CD4-positive, CD25-positive, alpha-beta regulatory T cell (primary cell): ENCODE data around the gene FGFR3. TPM values are rescaled to one million over a fixed set of nuclear protein-coding genes. Genes with fewer than 3 reads are reported as not detected.

Source experiments
- ATAC-seq, 2 donors: fragments of 150-1000 bp; cut with Tn5 transposase; one replicate each; pipeline ENCODE4 v1.10.0; 2021; ENCODE audit warnings: low read depth in 2 of 2, moderate number of reproducible peaks in 2 of 2, moderate library complexity in 1 of 2
- DNase-seq, 3 donors: peaks; one replicate each; pipeline versions ENCODE4 v3.0.0 to v3.0.0-alpha.2; 2012 to 2022; ENCODE audit warnings: mixed read lengths in 1 of 3
- H3K27ac ChIP-seq: one replicate; pipeline ENCODE4 v1.7.0; 2013; ENCODE audit warnings: mild to moderate bottlenecking, low read length; ENCODE audit not compliant: insufficient read depth, poor library complexity, severe bottlenecking
- H3K27me3 ChIP-seq: one replicate; pipeline ENCODE4 v1.7.0; 2013; ENCODE audit warnings: low read length; ENCODE audit not compliant: control insufficient read depth, insufficient read depth
- H3K36me3 ChIP-seq: one replicate; pipeline ENCODE4 v1.7.0; 2013; ENCODE audit warnings: mild to moderate bottlenecking, low read length, moderate library complexity; ENCODE audit not compliant: control insufficient read depth, insufficient read depth
- H3K4me1 ChIP-seq: 2 replicates; pipeline ENCODE4 v1.7.0; 2013; ENCODE audit warnings: mild to moderate bottlenecking, low read length; ENCODE audit not compliant: insufficient read depth, control insufficient read depth, poor library complexity, severe bottlenecking
- H3K4me3 ChIP-seq: one replicate; pipeline ENCODE4 v1.7.0; 2013; ENCODE audit warnings: low read depth, mild to moderate bottlenecking, low read length, moderate library complexity
- H3K9me3 ChIP-seq, 2 experiments: 1 replicate in 1 of 2; 2 replicates in 1 of 2; pipeline ENCODE4 v1.7.0; 2013; ENCODE audit warnings: low read length in 2 of 2, mild to moderate bottlenecking in 1 of 2, moderate library complexity in 1 of 2; ENCODE audit not compliant: control insufficient read depth in 2 of 2
- H3K27ac Mint-ChIP-seq, 3 donors: one replicate each; pipeline ENCODE4 v1.8.0; 2020 to 2022; ENCODE audit warnings: mild to moderate bottlenecking in 3 of 3, mixed read lengths in 3 of 3, moderate library complexity in 2 of 3
- H3K27me3 Mint-ChIP-seq: one replicate; pipeline ENCODE4 v1.8.0; 2022; ENCODE audit warnings: mild to moderate bottlenecking, mixed read lengths
- H3K36me3 Mint-ChIP-seq: one replicate; pipeline ENCODE4 v1.8.0; 2020; ENCODE audit warnings: mixed read lengths
- H3K4me1 Mint-ChIP-seq, 4 donors: one replicate each; pipeline ENCODE4 v1.8.0; 2020 to 2022; ENCODE audit warnings: mixed read lengths in 4 of 4, mild to moderate bottlenecking in 1 of 4
- H3K4me3 Mint-ChIP-seq, 4 donors: one replicate each; pipeline ENCODE4 v1.8.0; 2020 to 2022; ENCODE audit warnings: mild to moderate bottlenecking in 4 of 4, mixed read lengths in 4 of 4, moderate library complexity in 3 of 4
- H3K9me3 Mint-ChIP-seq, 7 donors: one replicate each; pipeline ENCODE4 v1.8.0; 2020 to 2022; ENCODE audit warnings: mixed read lengths in 7 of 7, mild to moderate bottlenecking in 3 of 7, moderate library complexity in 2 of 7
- polyA plus RNA-seq, 4 donors: library from polyadenylated mRNA; unstranded; fragments of 300-500 nt; fragmentation: Illumina TruSeq; gene quantifications; one replicate each; pipeline ENCODE4 v1.2.3, GENCODE V29; 2021
- total RNA-seq: library from RNA; stranded (reverse); gene quantifications from one replicate; pipeline ENCODE4 v1.2.3, GENCODE V29; 2022

Gene FGFR3
- total and polyA plus RNA-seq, 5 donors from 2014 or later, result 0.25 TPM; not detected in 4

- H3K4me3 Mint-ChIP-seq, result no peak overlapping the region
- DNase-seq (no peak), ATAC-seq (no peak)
- H3K27me3 Mint-ChIP-seq, result no peaks in the 10 kb centered on the region
- Histone ChIP-seq H3K9me3 (no peaks in the 10 kb centered on the region), H3K4me3 (no peak overlapping the region), H3K36me3 (peaks cover 14% of the 10 kb centered on the region), H3K27me3 (no peaks in the 10 kb centered on the region), H3K27ac (no peak overlapping the region), H3K4me1 (no peaks in the 10 kb centered on the region)
- H3K9me3 Mint-ChIP-seq, result peaks cover 0 to 1% (median 0%) of the 10 kb centered on the region in 7 donors
- no peak overlapping the region for H3K27ac Mint-ChIP-seq
- H3K36me3 Mint-ChIP-seq, result peaks cover 6% of the 10 kb centered on the region
- H3K4me1 Mint-ChIP-seq, result no peaks in the 10 kb centered on the region
These were observed 17.7 kb downstream of the FGFR3 start for GRCh38 chr4:1810765-1811164.

DNA sequence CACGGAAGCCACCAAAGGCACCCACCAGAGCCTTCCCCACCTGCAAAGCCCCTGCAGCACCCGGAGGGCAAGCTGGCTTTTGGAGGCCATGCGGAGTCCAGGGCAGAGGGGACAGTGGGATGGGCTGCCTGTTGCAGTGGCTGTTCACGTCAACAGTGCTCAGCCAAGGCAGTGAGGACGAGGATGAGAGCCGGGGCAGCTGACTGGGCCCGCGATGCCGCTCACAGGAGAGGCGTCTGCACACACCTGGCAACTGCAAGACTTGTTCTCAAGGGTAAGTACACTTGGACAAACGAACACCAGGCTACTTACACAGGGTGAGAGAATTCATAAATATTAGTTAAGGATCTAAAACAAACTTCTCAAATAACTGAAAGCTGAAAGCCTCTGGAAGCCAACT, 19.6 kb downstream of the FGFR3 start:
- Mint-ChIP-seq H3K27ac (no peak overlapping the region), H3K9me3 (peaks cover 0 to 1% (median 0%) of the 10 kb centered on the region in 7 donors), H3K4me1 (no peaks in the 10 kb centered on the region), H3K27me3 (no peaks in the 10 kb centered on the region), H3K4me3 (no peak overlapping the region), H3K36me3 (peaks cover 16% of the 10 kb centered on the region)
- no peak overlapping the region for H3K27ac ChIP-seq
- H3K9me3 ChIP-seq, result no peaks in the 10 kb centered on the region
- H3K27me3 ChIP-seq, result no peaks in the 10 kb centered on the region
- no peaks in the 10 kb centered on the region for H3K4me1 ChIP-seq
- no peak for ATAC-seq
- H3K36me3 ChIP-seq, result peaks cover 31% of the 10 kb centered on the region
- no peak for DNase-seq
- no peak overlapping the region for H3K4me3 ChIP-seq

DNA sequence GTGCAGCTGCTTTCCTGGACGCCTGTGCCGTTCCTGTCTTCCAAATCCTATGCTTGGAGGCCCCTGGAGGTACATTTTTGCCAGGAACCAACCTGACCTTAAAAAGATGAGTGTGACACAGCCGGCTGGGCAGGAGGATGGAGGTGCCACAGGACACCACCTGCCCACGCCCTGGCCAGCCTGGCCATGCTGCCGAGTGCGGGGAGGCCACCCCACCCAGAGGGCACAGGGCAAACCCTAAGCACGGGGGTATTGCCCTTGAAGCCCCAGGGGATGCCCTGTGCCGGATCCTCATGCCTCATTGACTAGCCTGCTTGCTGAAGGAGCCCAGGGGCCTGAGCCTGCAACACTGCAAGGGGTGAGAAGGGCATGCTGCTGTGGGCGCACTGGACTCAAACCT, 20.1 kb downstream of the FGFR3 start:
- DNase-seq (no peak), ATAC-seq (no peak)
- Mint-ChIP-seq H3K27ac (no peak overlapping the region), H3K27me3 (no peaks in the 10 kb centered on the region), H3K9me3 (peaks cover 0 to 1% (median 0%) of the 10 kb centered on the region in 7 donors), H3K4me3 (no peak overlapping the region), H3K4me1 (no peaks in the 10 kb centered on the region), H3K36me3 (peaks cover 16% of the 10 kb centered on the region)
- H3K9me3 ChIP-seq, result no peaks in the 10 kb centered on the region
- no peak overlapping the region for H3K27ac ChIP-seq
- no peaks in the 10 kb centered on the region for H3K4me1 ChIP-seq
- H3K36me3 ChIP-seq, result peaks cover 35% of the 10 kb centered on the region
- no peaks in the 10 kb centered on the region for H3K27me3 ChIP-seq
- H3K4me3 ChIP-seq, result no peak overlapping the region

DNA sequence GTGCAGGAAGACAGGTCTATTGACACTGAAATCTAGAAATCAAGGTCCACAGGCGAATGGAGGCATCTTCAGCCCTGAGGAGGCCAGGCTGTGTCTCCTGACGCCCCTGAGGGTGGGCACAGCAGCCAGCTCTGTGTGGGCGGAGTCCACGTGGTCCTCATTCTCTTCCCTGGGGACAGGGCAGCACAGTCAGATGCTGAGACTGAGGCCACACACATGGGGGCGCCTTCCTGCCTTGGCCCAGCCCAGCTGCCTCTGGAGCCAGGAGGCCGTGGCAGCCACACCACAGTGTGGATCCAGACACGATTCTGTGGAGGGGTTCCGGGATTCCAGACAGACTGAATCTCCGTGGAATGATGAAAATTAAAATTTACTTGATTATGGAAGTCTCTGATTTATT, 20.8 kb downstream of the FGFR3 start:
- no peaks in the 10 kb centered on the region for H3K27me3 Mint-ChIP-seq
- no peak for DNase-seq
- Histone ChIP-seq H3K36me3 (peaks cover 39% of the 10 kb centered on the region), H3K27ac (no peak overlapping the region), H3K4me3 (no peak overlapping the region), H3K27me3 (no peaks in the 10 kb centered on the region), H3K9me3 (no peaks in the 10 kb centered on the region), H3K4me1 (no peaks in the 10 kb centered on the region)
- H3K27ac Mint-ChIP-seq, result no peak overlapping the region
- peaks cover 16% of the 10 kb centered on the region for H3K36me3 Mint-ChIP-seq
- H3K4me1 Mint-ChIP-seq, result no peaks in the 10 kb centered on the region
- ATAC-seq, result no peak
- H3K4me3 Mint-ChIP-seq, result no peak overlapping the region
- H3K9me3 Mint-ChIP-seq, result peaks cover 0 to 1% (median 0%) of the 10 kb centered on the region in 7 donors

DNA sequence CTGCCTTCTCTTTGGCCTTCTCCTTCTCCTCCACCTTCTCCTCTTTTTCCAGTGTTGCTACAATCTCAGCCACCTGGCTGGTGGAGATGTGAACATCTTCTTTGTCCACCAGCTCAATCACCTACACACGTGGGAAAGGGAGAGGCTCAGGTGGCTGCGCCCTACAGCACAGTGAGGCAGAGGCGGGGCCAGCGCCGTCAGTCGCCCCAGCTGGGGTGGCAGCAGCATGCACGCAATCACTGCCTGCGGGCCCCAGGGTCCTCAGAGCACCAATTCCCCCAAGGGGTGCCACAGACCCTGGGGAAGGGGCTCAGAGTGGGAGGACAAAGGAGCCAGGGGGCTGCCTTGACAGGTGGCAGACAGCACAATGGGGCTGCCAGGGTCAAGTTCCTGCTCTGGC, 21.4 kb downstream of the FGFR3 start:
- Histone ChIP-seq H3K4me3 (no peak overlapping the region), H3K27ac (no peak overlapping the region), H3K36me3 (peaks cover 44% of the 10 kb centered on the region), H3K27me3 (no peaks in the 10 kb centered on the region), H3K4me1 (no peaks in the 10 kb centered on the region), H3K9me3 (no peaks in the 10 kb centered on the region)
- Mint-ChIP-seq H3K4me3 (no peak overlapping the region), H3K27ac (peak overlapping the region in 1 of 3 donors; percentile 32), H3K36me3 (peaks cover 20% of the 10 kb centered on the region), H3K27me3 (no peaks in the 10 kb centered on the region), H3K9me3 (peaks cover 0 to 1% (median 0%) of the 10 kb centered on the region in 7 donors), H3K4me1 (no peaks in the 10 kb centered on the region)
- ATAC-seq (no peak), DNase-seq (no peak)

- no peak overlapping the region for H3K4me3 Mint-ChIP-seq
- H3K27me3 Mint-ChIP-seq, result no peaks in the 10 kb centered on the region
- Histone ChIP-seq H3K4me3 (no peak overlapping the region), H3K4me1 (no peaks in the 10 kb centered on the region), H3K36me3 (peaks cover 49% of the 10 kb centered on the region), H3K27ac (no peak overlapping the region), H3K9me3 (no peaks in the 10 kb centered on the region), H3K27me3 (no peaks in the 10 kb centered on the region)
- ATAC-seq (no peak), DNase-seq (no peak)
- no peak overlapping the region for H3K27ac Mint-ChIP-seq
- H3K36me3 Mint-ChIP-seq, result peaks cover 26% of the 10 kb centered on the region
- no peaks in the 10 kb centered on the region for H3K4me1 Mint-ChIP-seq
- H3K9me3 Mint-ChIP-seq, result peaks cover 0 to 1% (median 0%) of the 10 kb centered on the region in 7 donors
These were observed 22.3 kb downstream of the FGFR3 start for GRCh38 chr4:1815096-1815996.

GRCh38 chr4:1815997-1816860, 23.1 kb downstream of the FGFR3 start:
- H3K27me3 Mint-ChIP-seq, result no peaks in the 10 kb centered on the region

More at GRCh38 chr4:1815997-1816860, 23.1 kb downstream of the FGFR3 start:
- no peak overlapping the region for H3K27ac ChIP-seq
- Mint-ChIP-seq H3K4me1 (no peaks in the 10 kb centered on the region), H3K4me3 (no peak overlapping the region), H3K9me3 (peaks cover 0 to 1% (median 0%) of the 10 kb centered on the region in 7 donors), H3K27ac (no peak overlapping the region), H3K36me3 (peaks cover 26% of the 10 kb centered on the region)
- H3K27me3 ChIP-seq, result no peaks in the 10 kb centered on the region
- peaks cover 51% of the 10 kb centered on the region for H3K36me3 ChIP-seq
- ATAC-seq (no peak), DNase-seq (no peak)
- H3K9me3 ChIP-seq, result no peaks in the 10 kb centered on the region
- H3K4me3 ChIP-seq, result no peak overlapping the region
- no peaks in the 10 kb centered on the region for H3K4me1 ChIP-seq
